H9 (cell line): ENCODE results near the gene SLK. TPM values are rescaled to one million over a fixed set of nuclear protein-coding genes. Genes with fewer than 3 reads are reported as not detected.

Experiments used
- DNase-seq: peaks from one replicate; pipeline ENCODE4 v3.0.0-alpha.2; 2017
- H2AFZ ChIP-seq: one replicate; pipeline ENCODE4 v1.6.1; 2013; ENCODE audit warnings: mild to moderate bottlenecking, low read length, control low read depth, moderate library complexity
- H2AK5ac ChIP-seq: 2 replicates; pipeline ENCODE4 v1.6.1; 2013; ENCODE audit warnings: low read length, control low read depth, mixed read lengths; ENCODE audit not compliant: insufficient read length
- H2BK120ac ChIP-seq: one replicate; pipeline ENCODE4 v1.6.1; 2013; ENCODE audit warnings: low read depth, mild to moderate bottlenecking, low read length, control low read depth, inconsistent platforms; ENCODE audit not compliant: poor library complexity, severe bottlenecking
- H2BK12ac ChIP-seq: 2 replicates; pipeline ENCODE4 v1.6.1; 2013; ENCODE audit warnings: low read length, control low read depth, mixed read lengths, low read depth; ENCODE audit not compliant: insufficient read length
- H2BK15ac ChIP-seq: 2 replicates; pipeline ENCODE4 v1.6.1; 2013; ENCODE audit warnings: low read depth, low read length, control low read depth
- H2BK20ac ChIP-seq: one replicate; pipeline ENCODE4 v1.6.1; 2013; ENCODE audit warnings: low read depth, mild to moderate bottlenecking, low read length, control low read depth, inconsistent platforms; ENCODE audit not compliant: poor library complexity, severe bottlenecking
- H2BK5ac ChIP-seq: 2 replicates; pipeline ENCODE4 v1.6.1; 2013; ENCODE audit warnings: low read length, control low read depth, mixed read lengths; ENCODE audit not compliant: insufficient read length
- H3K14ac ChIP-seq: 2 replicates; pipeline ENCODE4 v1.6.1; 2013; ENCODE audit warnings: low read length, control low read depth; ENCODE audit not compliant: insufficient read depth
- H3K18ac ChIP-seq: 2 replicates; pipeline ENCODE4 v1.6.1; 2013; ENCODE audit warnings: low read depth, mild to moderate bottlenecking, mixed read lengths, low read length, control low read depth; ENCODE audit not compliant: insufficient read length
- H3K23ac ChIP-seq: 2 replicates; pipeline ENCODE4 v1.6.1; 2013; ENCODE audit warnings: low read length, control low read depth, mixed read lengths, low read depth; ENCODE audit not compliant: insufficient read length
- H3K23me2 ChIP-seq: 2 replicates; pipeline ENCODE4 v1.6.1; 2013; ENCODE audit warnings: low read depth, mild to moderate bottlenecking, mixed read lengths, low read length, control low read depth; ENCODE audit not compliant: insufficient read length, poor library complexity, severe bottlenecking
- H3K27ac ChIP-seq: 2 replicates; pipeline ENCODE4 v1.5.1; 2013; ENCODE audit warnings: low read length, control low read depth, mixed read lengths, low read depth; ENCODE audit not compliant: insufficient read length
- H3K27me3 ChIP-seq: 2 replicates; pipeline ENCODE4 v1.6.1; 2013; ENCODE audit warnings: low read length, control low read depth, inconsistent platforms; ENCODE audit not compliant: insufficient read depth
- H3K4ac ChIP-seq: 2 replicates; pipeline ENCODE4 v1.6.1; 2013; ENCODE audit warnings: low read depth, mild to moderate bottlenecking, control low read depth, inconsistent platforms, low read length, moderate library complexity
- H3K4me1 ChIP-seq: 2 replicates; pipeline ENCODE4 v1.6.1; 2013; ENCODE audit warnings: low read length, control low read depth, inconsistent platforms; ENCODE audit not compliant: insufficient read depth
- H3K4me2 ChIP-seq: 2 replicates; pipeline ENCODE4 v1.6.1; 2013; ENCODE audit warnings: low read length, control low read depth, mixed read lengths; ENCODE audit not compliant: insufficient read length, insufficient read depth
- H3K56ac ChIP-seq: 2 replicates; pipeline ENCODE4 v1.6.1; 2013; ENCODE audit warnings: low read depth, mild to moderate bottlenecking, mixed read lengths, low read length, control low read depth; ENCODE audit not compliant: insufficient read length
- H3K79me1 ChIP-seq: 2 replicates; pipeline ENCODE4 v1.6.1; 2013; ENCODE audit warnings: low read depth, mild to moderate bottlenecking, moderate library complexity, low read length, control low read depth, inconsistent platforms; ENCODE audit not compliant: insufficient read depth, poor library complexity, severe bottlenecking
- H3K79me2 ChIP-seq: 2 replicates; pipeline ENCODE4 v1.6.1; 2013; ENCODE audit warnings: low read length, control low read depth, inconsistent platforms; ENCODE audit not compliant: insufficient read depth
- H3K9ac ChIP-seq: 2 replicates; pipeline ENCODE4 v1.6.1; 2013; ENCODE audit warnings: low read length, control low read depth, mixed read lengths; ENCODE audit not compliant: insufficient read length; ENCODE audit errors: extremely low read depth
- H3K9me3 ChIP-seq: one replicate; pipeline ENCODE4 v1.6.1; 2013; ENCODE audit warnings: low read depth, low read length, inconsistent platforms; ENCODE audit not compliant: control insufficient read depth
- H3T11ph ChIP-seq: one replicate; pipeline ENCODE4 v1.6.1; 2013; ENCODE audit warnings: mild to moderate bottlenecking, low read length, control low read depth, inconsistent platforms
- H4K20me1 ChIP-seq: one replicate; pipeline ENCODE4 v1.6.1; 2013; ENCODE audit not compliant: control insufficient read depth, insufficient read length, insufficient read depth
- H4K5ac ChIP-seq: 2 replicates; pipeline ENCODE4 v1.6.1; 2013; ENCODE audit warnings: low read depth, mild to moderate bottlenecking, mixed read lengths, low read length, control low read depth; ENCODE audit not compliant: insufficient read length
- H4K8ac ChIP-seq: replicated peaks from 2 replicates; pipeline ENCODE4 v1.6.1; 2013; ENCODE audit warnings: low read length, control low read depth, mixed read lengths, low read depth; ENCODE audit not compliant: insufficient read length
- H4K91ac ChIP-seq: 2 replicates; pipeline ENCODE4 v1.6.1; 2013; ENCODE audit warnings: low read depth, mild to moderate bottlenecking, moderate library complexity, mixed read lengths, low read length, control low read depth; ENCODE audit not compliant: insufficient read length
- H3K27ac Mint-ChIP-seq, 3 experiments: 2 replicates in 2 of 3; 3 replicates in 1 of 3; pipeline ENCODE4 v1.8.0; 2020 to 2021; ENCODE audit warnings: mixed read lengths in 3 of 3, mild to moderate bottlenecking in 1 of 3, moderate library complexity in 1 of 3
- H3K27me3 Mint-ChIP-seq: 2 replicates; pipeline ENCODE4 v1.8.0; 2021; ENCODE audit warnings: low read depth, mild to moderate bottlenecking, moderate library complexity, mixed read lengths
- H3K36me3 Mint-ChIP-seq, 3 experiments: 2 replicates in 2 of 3; 3 replicates in 1 of 3; pipeline ENCODE4 v1.8.0; 2020 to 2021; ENCODE audit warnings: low read depth in 3 of 3, mixed read lengths in 3 of 3; ENCODE audit not compliant: insufficient read depth in 1 of 3
- H3K4me1 Mint-ChIP-seq, 2 experiments: 2 replicates each; pipeline ENCODE4 v1.8.0; 2020; ENCODE audit warnings: mixed read lengths in 2 of 2
- H3K4me3 Mint-ChIP-seq, 2 experiments: 2 replicates in 1 of 2; 3 replicates in 1 of 2; pipeline ENCODE4 v1.8.0; 2020 to 2021; ENCODE audit warnings: mild to moderate bottlenecking in 2 of 2, mixed read lengths in 2 of 2, moderate library complexity in 1 of 2
- H3K9me3 Mint-ChIP-seq, 2 experiments: 2 replicates in 1 of 2; 3 replicates in 1 of 2; pipeline ENCODE4 v1.8.0; 2020; ENCODE audit warnings: mild to moderate bottlenecking in 2 of 2, mixed read lengths in 2 of 2, moderate library complexity in 1 of 2
- CTCF ChIP-seq: fragments of 200-600 bp; sonication (generic); conservative IDR thresholded peaks from 3 replicates; pipeline ENCODE4 v1.8.0; 2021; ENCODE audit warnings: antibody characterized with exemption, mild to moderate bottlenecking
- whole genome bisulfite sequencing: extraction: QIAGEN DNeasy Blood & Tissue Kit; methylation state at CpG from one replicate; pipeline ENCODE4 v1.1.7; 2013; ENCODE audit warnings: missing lambda C conversion rate, low lambda C conversion rate, mixed read lengths; ENCODE audit not compliant: insufficient read length; ENCODE audit errors: extremely low coverage; 5-methylcytosine and 5-hydroxymethylcytosine counted together
- total RNA-seq: library from RNA; stranded (reverse); gene quantifications from 2 replicates; pipeline ENCODE4 v1.2.1, GENCODE V29; 2021

SLK gene
- total RNA-seq, 1 experiment from 2014 or later, result 21.0 TPM

DNA sequence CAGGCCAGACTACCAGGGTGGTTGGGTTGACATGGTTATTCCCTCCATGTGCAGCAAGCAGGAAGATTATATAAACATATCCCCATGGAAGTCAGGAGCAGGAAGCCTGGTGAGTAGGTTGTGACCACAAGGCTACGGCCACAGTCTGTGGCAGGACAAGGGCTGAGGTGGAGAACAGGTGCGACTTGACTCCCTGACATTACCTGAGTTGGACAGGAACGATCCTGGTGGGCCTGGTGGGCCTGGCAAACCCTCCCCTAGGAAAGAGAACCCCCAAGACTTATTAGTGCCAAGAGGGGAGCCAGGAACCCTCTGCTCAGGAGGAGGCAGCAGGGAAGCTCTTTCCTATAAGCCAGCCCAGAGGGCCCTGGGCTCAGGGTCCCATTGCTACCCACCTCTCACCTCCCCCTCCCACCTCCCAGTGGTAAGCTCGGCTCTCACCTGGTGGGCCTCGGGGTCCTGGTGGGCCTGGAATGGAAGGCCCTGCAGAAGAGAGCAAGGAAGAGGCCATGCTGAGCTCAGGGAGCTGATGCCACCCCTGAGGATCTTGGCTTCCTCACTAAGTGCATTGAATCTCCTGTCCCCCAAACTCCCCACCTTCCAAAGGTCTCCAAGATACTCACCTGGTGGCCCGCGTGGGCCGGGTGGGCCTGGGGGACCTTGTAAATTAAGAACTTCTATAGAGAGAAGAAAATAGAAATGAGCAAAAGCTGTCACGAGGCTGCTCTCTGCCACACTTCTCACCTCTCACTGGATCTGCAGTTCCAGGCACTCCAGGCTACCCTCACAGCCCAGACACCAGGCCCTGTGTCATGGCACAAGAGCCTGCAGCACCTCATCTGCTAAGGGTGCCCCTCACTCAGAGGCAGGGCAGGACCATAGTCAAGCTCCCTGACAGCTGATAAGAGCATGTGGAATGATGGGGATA lies 74.2 kb downstream of the SLK start:
- no peaks in the 10 kb centered on the region for H3K9me3 ChIP-seq
- no peak overlapping the region for H2BK12ac ChIP-seq
- H4K91ac ChIP-seq, result no peak overlapping the region
- Mint-ChIP-seq H3K9me3 (no peaks in the 10 kb centered on the region), H3K4me1 (peaks cover 9 to 10% of the 10 kb centered on the region in 2 experiments), H3K36me3 (no peaks in the 10 kb centered on the region; a peak in 1 of 7 replicates), H3K4me3 (no peak overlapping the region), H3K27ac (no peak overlapping the region), H3K27me3 (no peaks in the 10 kb centered on the region; the same call in 1 of the 2 replicates)
- H3K56ac ChIP-seq, result no peak overlapping the region
- H3K27me3 ChIP-seq, result no peaks in the 10 kb centered on the region
- WGBS, result no CpG with 5 or more reads among the region's 9 CpGs
- H3K4me2 ChIP-seq, result no peak overlapping the region
- H3K4me1 ChIP-seq, result no peaks in the 10 kb centered on the region; the same call in 1 of the 2 replicates
- H4K5ac ChIP-seq, result no peak overlapping the region
- no peak overlapping the region for H2BK20ac ChIP-seq
- H3K4ac ChIP-seq, result no peak overlapping the region
- no peak overlapping the region for H2BK120ac ChIP-seq
- H4K8ac ChIP-seq, result no peak overlapping the region
- H3K23me2 ChIP-seq, result no peaks in the 10 kb centered on the region
- no peak overlapping the region for H3K9ac ChIP-seq
- no peak overlapping the region for H2BK5ac ChIP-seq
- H3K18ac ChIP-seq, result no peak overlapping the region
- H3K79me2 ChIP-seq, result no peaks in the 10 kb centered on the region
- H2AK5ac ChIP-seq, result no peak overlapping the region
- no peak overlapping the region for H3K23ac ChIP-seq
- H3T11ph ChIP-seq, result no peak overlapping the region
- H4K20me1 ChIP-seq, result no peaks in the 10 kb centered on the region
- peak; percentile 8 for DNase-seq
- no peak overlapping the region for H2AFZ ChIP-seq
- no peak overlapping the region for H2BK15ac ChIP-seq
- no peak overlapping the region for H3K27ac ChIP-seq
- TF ChIP-seq CTCF, result no peak
- H3K79me1 ChIP-seq, result no peaks in the 10 kb centered on the region
- H3K14ac ChIP-seq, result no peak overlapping the region
